ENCODE data around the gene OR2W1. TPM values are rescaled to one million over a fixed set of nuclear protein-coding genes. Genes with fewer than 3 reads are reported as not detected.

Gene OR2W1
- total RNA-seq, 1 donor from 2014 or later = not detected

GRCh38 chr6:28996844-28997510 lies 48.0 kb downstream of the OR2W1 start:
- no peak for DNase-seq (ENCODE audit: low read depth)

GRCh38 chr6:28995093-28995650 lies 49.8 kb downstream of the OR2W1 start:
- no peak for DNase-seq (ENCODE audit: low read depth)

Other genes with a start within 250 kb of the OR2W1 start
- 58.3 and 66.5 TPM in 2 replicates for gene TRIM27, start 121.2 kb downstream of the OR2W1 start, total RNA-seq
- gene ZNF311, start 39.9 kb downstream of the OR2W1 start, total RNA-seq = 1.6 and 2.1 TPM in 2 replicates
- gene OR2B3, start 42.1 kb upstream of the OR2W1 start, total RNA-seq = not detected in 2 replicates
- gene OR2J1, start 54.3 kb upstream of the OR2W1 start, total RNA-seq = not detected in 2 replicates
- not detected in 2 replicates for gene OR2J3, start 62.9 kb upstream of the OR2W1 start, total RNA-seq
- not detected in 2 replicates for gene OR2J2, start 125.7 kb upstream of the OR2W1 start, total RNA-seq